D341Med (cell line): ENCODE results near the gene SYCP2L.

ENCODE experiments used
- DNase-seq: peaks from one replicate; pipeline ENCODE4 v3.0.0; 2012; ENCODE audit warnings: low spot score

SYCP2L gene

DNA sequence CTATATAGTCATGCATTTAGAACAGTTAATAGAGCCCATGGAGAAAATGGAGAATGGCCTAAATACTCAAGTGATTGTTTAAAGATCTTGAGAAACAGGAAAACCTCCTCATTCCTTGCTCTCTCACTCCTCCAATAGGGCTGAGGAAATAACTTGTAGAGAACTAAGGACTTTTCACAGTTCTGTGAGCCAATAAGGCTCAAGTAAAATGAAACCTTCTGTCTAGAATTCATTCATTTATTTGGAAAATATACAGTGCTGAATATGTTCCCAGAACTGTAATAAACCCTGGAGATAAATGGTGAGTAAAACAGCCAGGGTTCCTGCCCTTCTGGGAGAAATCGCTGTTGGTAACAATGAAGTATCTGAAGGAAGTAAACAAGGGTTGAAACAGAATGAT, 122.0 kb downstream of the SYCP2L start:
- DNase-seq = no peak

DNA sequence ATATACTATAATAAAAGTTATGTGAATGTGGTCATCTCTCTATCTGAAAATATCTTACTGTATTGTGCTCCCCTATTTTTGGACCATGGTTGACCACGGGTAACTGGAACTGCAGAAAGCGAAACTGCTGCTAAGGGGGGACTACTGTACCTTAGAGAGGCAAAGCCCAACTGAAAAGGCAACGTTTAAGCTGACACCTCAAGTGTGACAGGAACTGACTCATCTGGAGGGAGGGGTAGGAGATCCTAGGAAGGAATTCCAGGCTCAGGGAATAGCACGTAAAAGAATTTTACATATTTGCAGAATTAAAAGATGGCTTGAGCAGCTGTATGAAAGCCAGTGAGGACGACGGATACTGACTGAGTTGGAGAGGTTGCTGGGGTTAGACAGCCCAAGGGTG, 122.5 kb downstream of the SYCP2L start:
- no peak for DNase-seq

DNA sequence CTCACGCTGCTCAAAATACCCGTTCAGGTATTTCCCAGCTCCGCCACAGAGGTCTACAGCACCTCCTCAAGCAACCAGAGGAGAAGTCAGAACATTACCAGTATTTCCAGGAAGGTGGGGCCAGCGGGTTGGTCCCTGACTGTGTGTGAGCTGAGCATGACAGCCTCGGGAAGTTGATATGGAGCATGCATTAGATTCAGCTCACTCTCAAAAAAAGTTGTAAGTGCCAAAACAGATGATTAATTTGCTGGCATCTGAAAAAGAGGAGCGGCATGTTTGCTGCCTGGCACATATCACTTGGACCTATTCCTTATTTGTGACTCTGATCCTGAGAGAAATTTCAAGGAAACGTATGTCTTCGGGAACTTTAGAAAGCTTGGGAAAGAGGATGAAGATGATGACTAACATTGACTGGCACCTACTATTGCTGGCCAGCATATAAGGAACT, 125.0 kb downstream of the SYCP2L start:
- no peak for DNase-seq

DNA sequence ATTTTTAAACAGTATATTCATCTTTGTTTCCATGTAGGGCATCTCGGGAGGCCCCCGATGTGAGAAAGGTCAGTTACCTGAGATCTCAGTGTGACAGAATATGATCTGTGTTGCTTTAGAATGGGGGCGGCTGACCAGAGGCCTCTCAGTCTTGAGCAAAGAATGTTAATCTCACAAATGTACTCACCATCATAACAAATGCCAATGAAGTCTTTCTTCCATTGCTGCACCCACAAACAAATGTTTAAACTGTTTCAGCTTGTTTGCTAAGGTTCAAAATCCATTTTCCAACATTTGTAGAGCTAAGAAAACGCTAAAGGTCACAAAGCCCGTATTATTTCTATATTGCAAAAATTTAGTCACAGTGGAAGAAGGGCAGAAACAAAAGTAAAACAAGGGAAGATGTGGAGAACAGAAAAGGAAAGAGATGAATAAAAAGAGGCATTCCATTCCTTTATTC, 125.5 kb downstream of the SYCP2L start:
- no peak for DNase-seq

DNA sequence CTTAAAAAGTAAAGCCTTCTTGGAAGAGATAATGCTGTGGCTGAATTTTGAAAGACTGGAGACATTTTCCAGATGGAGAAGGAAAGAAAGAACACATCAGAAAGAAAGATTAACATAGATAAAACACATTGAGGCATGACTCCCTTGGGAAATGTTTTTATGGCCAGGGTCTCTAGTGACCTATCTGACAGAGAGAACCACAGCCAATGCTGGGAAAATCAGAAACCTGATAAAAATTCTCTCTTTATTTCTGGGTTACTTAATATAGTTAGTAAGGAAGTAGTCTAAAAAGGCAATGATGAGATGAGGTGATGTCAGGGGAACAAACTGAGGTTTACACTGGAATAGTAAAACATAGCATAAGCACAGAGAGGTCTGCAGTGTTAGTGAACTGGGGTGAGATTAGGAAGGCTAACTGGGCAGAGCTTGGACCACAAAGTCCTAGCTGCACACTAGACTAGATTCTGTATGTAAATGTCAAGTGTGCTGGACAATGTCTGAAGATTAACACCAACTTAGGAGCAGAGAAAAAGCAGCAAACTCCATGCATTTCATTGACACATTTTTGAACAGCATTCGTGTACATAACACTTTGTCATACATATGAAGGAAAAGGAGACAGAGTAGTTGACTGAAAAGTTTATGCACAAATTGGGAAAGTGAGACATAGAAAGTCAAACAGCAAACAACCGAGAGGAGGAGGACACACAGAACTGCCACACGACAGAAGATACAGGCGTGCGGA, 126.3 kb downstream of the SYCP2L start:
- no peak for DNase-seq

DNA sequence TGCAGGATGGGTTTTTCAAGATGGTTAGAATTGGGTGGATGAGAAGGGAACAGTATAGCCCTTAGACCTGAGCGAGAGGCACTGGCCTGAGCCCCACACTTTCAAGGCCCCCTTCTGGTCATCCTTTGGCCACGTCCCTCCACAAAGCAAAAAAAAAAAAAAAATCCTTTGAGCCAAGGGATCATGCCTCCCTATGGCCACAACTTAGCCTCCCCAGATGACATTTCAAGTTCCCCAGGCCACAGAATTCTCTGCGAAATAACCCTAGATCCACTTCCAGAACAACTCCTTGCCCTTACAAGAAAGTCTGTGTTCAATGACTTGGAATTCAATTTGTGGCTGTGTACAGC, 126.8 kb downstream of the SYCP2L start:
- DNase-seq = no peak

DNA sequence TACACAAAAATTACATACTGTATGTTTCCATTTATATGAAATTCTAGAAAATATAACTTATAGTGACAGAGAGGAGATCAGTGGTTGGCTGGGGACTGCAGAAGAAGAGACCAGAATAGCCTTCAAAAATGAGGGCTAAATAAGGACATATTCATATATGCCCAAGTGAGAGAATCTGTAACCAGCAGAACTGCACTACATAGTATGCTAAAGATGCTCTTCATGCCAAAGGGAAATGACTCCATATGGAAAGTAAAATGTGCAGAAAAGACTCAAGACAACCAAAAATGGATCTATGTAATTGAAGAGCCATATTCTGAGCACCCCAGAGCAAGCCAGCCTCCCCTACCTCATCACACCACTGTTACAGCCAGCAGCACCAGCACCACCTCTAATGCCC, 128.2 kb downstream of the SYCP2L start:
- no peak for DNase-seq

DNA sequence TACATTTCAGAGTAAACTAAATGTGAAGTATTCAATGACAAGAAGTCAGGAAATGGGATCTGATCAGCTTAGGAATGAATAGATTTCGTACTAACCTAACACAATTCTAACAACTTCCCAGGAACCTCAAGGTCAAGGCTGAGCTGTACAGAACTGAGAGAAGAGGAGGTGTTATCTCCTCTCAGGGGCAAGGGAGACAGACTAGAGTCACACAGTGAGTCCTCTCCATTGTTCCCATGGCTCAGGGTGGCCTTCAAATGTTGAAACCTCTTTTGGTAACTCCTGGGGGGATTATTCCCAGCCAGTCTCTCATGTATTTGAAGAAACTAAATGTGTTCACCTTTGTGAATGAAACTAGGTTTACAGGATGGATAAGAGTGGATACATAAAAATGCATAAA, 129.6 kb downstream of the SYCP2L start:
- no peak for DNase-seq

DNA sequence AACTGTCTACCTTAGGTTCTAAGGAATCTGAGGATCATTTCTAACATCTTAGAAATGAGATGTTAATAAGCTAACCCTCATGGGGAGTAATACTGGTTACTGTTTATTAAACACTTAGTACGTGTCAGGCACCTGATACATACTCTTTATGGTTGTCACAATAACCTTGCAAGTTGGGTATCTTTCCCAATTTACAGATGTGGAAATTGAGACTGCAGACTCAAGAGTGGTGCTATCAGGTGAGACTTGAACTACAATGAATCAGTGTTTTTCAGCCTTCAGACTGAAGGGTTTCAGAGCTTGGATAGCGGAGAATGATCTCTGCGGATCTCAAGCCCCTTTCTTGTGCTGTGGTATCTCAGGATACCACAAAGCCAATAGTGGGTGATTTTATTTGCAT, 130.2 kb downstream of the SYCP2L start:
- DNase-seq = no peak

DNA sequence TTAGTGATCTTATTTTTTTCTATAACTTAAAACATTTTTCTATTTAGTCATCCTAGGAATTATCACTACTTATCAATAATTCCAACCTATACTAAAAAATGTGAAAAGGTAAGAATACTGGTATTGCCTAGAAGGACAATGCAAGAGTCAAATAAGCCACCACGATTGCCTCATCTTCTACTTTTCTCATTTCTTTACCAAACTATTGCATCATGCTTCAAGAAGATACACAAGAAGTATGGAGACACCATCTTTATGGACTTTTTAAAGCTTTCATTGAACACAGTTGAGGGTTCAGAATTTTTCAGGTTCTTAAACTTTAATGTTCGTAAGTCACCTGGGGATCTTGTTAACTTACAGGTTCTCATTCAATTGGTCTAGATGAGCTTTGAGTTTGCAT, 131.4 kb downstream of the SYCP2L start:
- no peak for DNase-seq

DNA sequence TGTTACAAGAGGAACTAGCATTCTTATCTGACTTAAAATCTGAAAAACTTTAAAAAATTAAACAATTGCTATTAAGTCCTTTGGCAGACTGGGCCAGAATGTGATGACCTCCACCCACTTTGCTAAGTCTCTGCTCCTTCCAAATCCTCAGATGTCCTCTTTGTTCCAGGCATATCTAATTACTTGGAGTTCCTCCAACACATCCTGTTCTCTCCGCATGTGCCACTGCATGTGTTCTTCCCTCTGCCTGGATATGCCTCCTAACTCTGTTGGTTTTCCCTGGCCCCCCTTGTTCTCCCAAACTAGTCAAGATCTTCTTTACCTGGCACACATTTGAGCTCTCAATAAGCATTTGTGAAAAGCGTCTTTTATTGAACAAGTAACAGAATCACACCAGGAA, 134.2 kb downstream of the SYCP2L start:
- DNase-seq = no peak

DNA sequence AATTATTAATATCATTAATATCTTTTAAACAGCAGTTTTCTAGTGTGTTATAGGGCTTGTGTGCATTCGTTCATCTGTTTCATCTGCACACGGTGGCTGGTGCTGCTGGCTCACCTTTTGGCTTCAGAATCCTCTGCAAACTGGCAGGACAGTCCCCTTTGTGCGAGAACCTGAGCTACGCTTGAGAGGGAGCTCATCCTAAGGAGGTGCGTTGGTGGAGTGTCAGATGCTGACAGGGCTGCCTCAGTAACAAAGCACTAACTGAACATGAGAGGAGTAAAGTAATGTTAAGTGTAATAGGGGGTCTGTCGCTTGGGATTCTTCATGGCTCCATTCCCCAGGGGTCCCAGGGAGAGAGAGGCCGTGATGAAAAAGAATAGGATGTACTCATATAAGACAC, 134.9 kb downstream of the SYCP2L start:
- no peak for DNase-seq

DNA sequence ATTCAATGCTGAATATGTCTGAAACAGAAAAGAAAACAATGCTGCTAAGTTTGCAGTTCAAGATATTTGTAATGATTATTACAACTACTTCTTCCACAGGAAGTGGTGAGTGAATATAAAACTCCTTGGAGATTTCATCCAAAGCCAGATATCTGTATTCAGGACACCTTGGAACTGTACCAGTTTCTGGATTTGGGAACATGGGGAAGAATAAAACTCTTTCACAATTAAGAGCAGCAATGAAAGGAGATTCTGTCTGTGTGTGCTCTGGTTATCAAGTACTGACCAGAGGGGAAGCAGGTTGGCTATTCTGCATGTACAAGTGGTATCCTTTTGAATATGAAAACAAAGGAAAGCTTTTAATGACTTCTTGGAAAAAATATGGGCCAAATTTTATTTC, 136.2 kb downstream of the SYCP2L start:
- no peak for DNase-seq
